ENCODE measurements around the gene HORMAD2. TPM values are rescaled to one million over a fixed set of nuclear protein-coding genes. Genes with fewer than 3 reads are reported as not detected.

HORMAD2 gene
- total RNA-seq, 1 donor from 2014 or later, result not detected

DNA sequence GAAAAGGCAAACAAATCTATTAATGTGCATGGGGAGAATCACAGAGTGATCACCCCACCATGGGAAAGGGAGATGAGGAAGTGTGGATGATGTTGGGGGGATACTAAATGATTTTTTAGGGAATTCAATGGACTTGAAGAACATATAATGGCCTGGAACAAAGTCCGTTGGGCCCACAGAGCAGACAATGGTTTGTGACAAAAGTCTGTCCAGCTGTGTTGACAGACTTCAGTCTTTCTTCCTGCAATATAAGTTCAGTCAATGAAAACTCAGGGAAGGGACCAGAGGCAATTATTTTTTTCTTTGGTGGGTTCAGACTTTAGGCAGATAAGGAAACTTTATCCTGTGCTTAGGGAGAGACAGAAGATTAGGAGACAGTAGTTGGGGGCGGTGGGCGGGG, 18.0 kb upstream of the HORMAD2 start:
- no peak for DNase-seq
- Mint-ChIP-seq H3K4me1 (ENCODE audit: low read depth, unreplicated experiment) (no peaks in the 10 kb centered on the region), H3K4me3 (ENCODE audit: unreplicated experiment) (no peak overlapping the region), H3K36me3 (ENCODE audit: unreplicated experiment) (peaks cover 34% of the 10 kb centered on the region), H3K27me3 (ENCODE audit: unreplicated experiment) (no peaks in the 10 kb centered on the region), H3K9me3 (ENCODE audit: unreplicated experiment) (peaks cover 10% of the 10 kb centered on the region), H3K27ac (ENCODE audit: unreplicated experiment) (no peak overlapping the region)
- TF ChIP-seq, protein P1, sequence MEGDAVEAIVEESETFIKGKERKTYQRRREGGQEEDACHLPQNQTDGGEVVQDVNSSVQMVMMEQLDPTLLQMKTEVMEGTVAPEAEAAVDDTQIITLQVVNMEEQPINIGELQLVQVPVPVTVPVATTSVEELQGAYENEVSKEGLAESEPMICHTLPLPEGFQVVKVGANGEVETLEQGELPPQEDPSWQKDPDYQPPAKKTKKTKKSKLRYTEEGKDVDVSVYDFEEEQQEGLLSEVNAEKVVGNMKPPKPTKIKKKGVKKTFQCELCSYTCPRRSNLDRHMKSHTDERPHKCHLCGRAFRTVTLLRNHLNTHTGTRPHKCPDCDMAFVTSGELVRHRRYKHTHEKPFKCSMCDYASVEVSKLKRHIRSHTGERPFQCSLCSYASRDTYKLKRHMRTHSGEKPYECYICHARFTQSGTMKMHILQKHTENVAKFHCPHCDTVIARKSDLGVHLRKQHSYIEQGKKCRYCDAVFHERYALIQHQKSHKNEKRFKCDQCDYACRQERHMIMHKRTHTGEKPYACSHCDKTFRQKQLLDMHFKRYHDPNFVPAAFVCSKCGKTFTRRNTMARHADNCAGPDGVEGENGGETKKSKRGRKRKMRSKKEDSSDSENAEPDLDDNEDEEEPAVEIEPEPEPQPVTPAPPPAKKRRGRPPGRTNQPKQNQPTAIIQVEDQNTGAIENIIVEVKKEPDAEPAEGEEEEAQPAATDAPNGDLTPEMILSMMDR (IDR thresholded peaks at IDR 0.05; ENCODE audit: partially characterized antibody, unreplicated experiment), result no peak

DNA sequence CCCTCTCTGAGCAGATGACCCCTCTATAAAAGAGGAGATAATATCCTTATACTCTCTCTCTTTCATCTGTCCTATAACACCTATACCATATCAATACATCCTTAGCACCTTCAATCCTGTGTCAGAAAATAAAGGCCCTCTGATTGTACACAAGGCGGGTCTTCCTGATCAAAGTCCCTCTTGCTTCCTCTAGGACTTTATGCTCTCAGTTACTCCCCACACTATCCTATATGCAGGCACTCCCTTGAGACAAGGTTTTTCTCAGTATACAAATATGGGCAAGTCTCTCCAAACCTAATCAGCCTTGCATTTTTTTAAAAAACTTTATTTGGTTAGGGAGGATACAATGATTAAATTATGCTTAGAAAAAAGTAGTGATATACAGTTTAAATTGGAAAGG, 17.3 kb upstream of the HORMAD2 start:
- no peak overlapping the region for H3K4me3 Mint-ChIP-seq (ENCODE audit: unreplicated experiment)
- H3K4me1 Mint-ChIP-seq (ENCODE audit: low read depth, unreplicated experiment), result no peaks in the 10 kb centered on the region
- no peaks in the 10 kb centered on the region for H3K27me3 Mint-ChIP-seq (ENCODE audit: unreplicated experiment)
- H3K27ac Mint-ChIP-seq (ENCODE audit: unreplicated experiment), result no peak overlapping the region
- no peak for DNase-seq
- peaks cover 9% of the 10 kb centered on the region for H3K9me3 Mint-ChIP-seq (ENCODE audit: unreplicated experiment)
- TF ChIP-seq, protein P1 (IDR thresholded peaks at IDR 0.05; ENCODE audit: partially characterized antibody, unreplicated experiment), result no peak
- peaks cover 32% of the 10 kb centered on the region for H3K36me3 Mint-ChIP-seq (ENCODE audit: unreplicated experiment)

DNA sequence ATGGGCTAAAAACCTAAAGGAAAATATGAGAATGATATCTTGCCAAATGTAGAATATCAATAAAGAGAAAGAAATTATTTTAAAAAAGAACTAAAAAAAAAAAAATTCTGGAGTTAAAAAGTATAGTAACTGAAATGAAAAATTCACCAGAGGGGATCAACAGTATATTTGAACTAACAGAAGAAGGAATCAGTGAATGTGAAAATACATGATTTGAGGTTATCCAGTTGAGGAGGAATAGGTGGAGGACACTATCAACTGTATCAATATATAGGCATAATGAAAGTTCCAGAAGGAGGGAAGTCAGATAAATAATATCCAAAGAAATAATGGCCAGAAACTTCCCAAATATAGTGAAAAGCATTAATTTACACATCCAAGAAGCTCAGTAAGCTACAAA, 16.1 kb upstream of the HORMAD2 start:
- TF ChIP-seq, protein P1 (IDR thresholded peaks at IDR 0.05; ENCODE audit: partially characterized antibody, unreplicated experiment), result no peak
- H3K27me3 Mint-ChIP-seq (ENCODE audit: unreplicated experiment), result no peaks in the 10 kb centered on the region
- no peak for DNase-seq
- no peaks in the 10 kb centered on the region for H3K4me1 Mint-ChIP-seq (ENCODE audit: low read depth, unreplicated experiment)
- peaks cover 9% of the 10 kb centered on the region for H3K9me3 Mint-ChIP-seq (ENCODE audit: unreplicated experiment)
- H3K36me3 Mint-ChIP-seq (ENCODE audit: unreplicated experiment), result peaks cover 25% of the 10 kb centered on the region
- no peak overlapping the region for H3K27ac Mint-ChIP-seq (ENCODE audit: unreplicated experiment)
- H3K4me3 Mint-ChIP-seq (ENCODE audit: unreplicated experiment), result no peak overlapping the region

DNA sequence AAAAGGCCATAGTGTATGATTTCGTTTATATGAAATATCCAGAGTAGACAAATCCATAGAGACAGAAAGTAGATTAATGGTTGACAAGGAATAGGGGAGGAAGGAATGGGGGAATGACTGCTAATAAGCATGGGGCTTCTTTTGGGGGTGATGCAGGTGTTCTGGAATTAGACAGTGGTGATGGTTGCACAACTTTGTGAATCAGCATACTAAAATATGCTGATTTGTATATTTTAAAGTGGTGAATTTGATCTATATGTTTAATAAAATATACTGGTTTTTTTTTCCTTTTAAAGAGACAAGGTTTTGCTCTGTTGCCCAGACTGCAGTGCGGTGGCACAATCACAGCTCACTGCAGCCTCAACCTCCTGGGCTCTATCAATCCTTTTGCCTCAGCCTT, 6.5 kb upstream of the HORMAD2 start:
- TF ChIP-seq, protein P1 (IDR thresholded peaks at IDR 0.05; ENCODE audit: partially characterized antibody, unreplicated experiment), result no peak
- Mint-ChIP-seq H3K4me3 (ENCODE audit: unreplicated experiment) (no peak overlapping the region), H3K27ac (ENCODE audit: unreplicated experiment) (no peak overlapping the region), H3K9me3 (ENCODE audit: unreplicated experiment) (no peaks in the 10 kb centered on the region), H3K36me3 (ENCODE audit: unreplicated experiment) (peaks cover 3% of the 10 kb centered on the region), H3K27me3 (ENCODE audit: unreplicated experiment) (peaks cover 4% of the 10 kb centered on the region), H3K4me1 (ENCODE audit: low read depth, unreplicated experiment) (no peaks in the 10 kb centered on the region)
- no peak for DNase-seq

DNA sequence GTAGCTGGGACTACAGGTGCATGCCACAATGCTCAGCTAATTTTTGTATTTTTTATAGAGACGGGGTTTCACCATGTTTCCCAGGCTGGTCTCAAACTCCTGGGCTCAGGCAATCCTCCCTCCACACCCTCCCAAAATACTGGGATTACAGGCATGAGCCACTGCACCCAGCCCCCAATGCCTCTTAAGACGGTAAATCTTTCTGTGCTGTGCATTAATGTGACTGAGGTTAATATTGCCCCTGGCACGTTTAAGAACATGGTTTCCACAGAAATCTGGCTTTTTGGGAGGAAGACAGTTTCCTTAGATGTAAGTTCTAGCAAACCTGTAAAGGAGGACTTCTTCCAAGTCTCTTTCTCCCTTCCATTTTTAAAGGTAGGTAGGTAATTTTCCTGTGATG, 6.1 kb upstream of the HORMAD2 start:
- Mint-ChIP-seq H3K27me3 (ENCODE audit: unreplicated experiment) (peaks cover 5% of the 10 kb centered on the region), H3K9me3 (ENCODE audit: unreplicated experiment) (no peaks in the 10 kb centered on the region), H3K4me1 (ENCODE audit: low read depth, unreplicated experiment) (no peaks in the 10 kb centered on the region), H3K36me3 (ENCODE audit: unreplicated experiment) (peaks cover 3% of the 10 kb centered on the region), H3K4me3 (ENCODE audit: unreplicated experiment) (no peak overlapping the region), H3K27ac (ENCODE audit: unreplicated experiment) (no peak overlapping the region)
- DNase-seq, result no peak
- TF ChIP-seq, protein P1 (IDR thresholded peaks at IDR 0.05; ENCODE audit: partially characterized antibody, unreplicated experiment), result no peak

All from glutamatergic neuron (in vitro differentiated cells).